UCSD-AML1 (cell line): ENCODE results near the gene WDR35.

Experiments used
- DNase-seq: peaks from one replicate; lab custom pipeline; 2025; ENCODE audit not compliant: unreplicated experiment; lab: John Stamatoyannopoulos, UW

The WDR35 gene

GRCh38 chr2:19872302-19872701 lies 117.6 kb downstream of the WDR35 start:
- no peak for DNase-seq

GRCh38 chr2:19871836-19872235 lies 118.1 kb downstream of the WDR35 start:
- no peak for DNase-seq

- DNase-seq, result no peak
These were observed 119.1 kb downstream of the WDR35 start for GRCh38 chr2:19870792-19871191.

GRCh38 chr2:19868701-19869580 lies 121.0 kb downstream of the WDR35 start:
- DNase-seq, result no peak

GRCh38 chr2:19868224-19868623 lies 121.7 kb downstream of the WDR35 start:
- DNase-seq, result no peak

- no peak for DNase-seq
These were observed 123.1 kb downstream of the WDR35 start for GRCh38 chr2:19866771-19867170.

- DNase-seq, result no peak
These were observed 124.8 kb downstream of the WDR35 start for GRCh38 chr2:19865151-19865550.

GRCh38 chr2:19864381-19864780 lies 125.5 kb downstream of the WDR35 start:
- DNase-seq, result no peak

GRCh38 chr2:19863303-19864041 lies 126.4 kb downstream of the WDR35 start:
- peak; percentile 55 for DNase-seq

- no peak for DNase-seq
These were observed 128.1 kb downstream of the WDR35 start for GRCh38 chr2:19861813-19862212.
